T follicular helper cell (primary cell): ENCODE data around the gene APOBEC3C.
"Not testable (repeated sequence)": the region's sequence is repeated elsewhere in the genome, so short reads cannot be mapped to it uniquely, and the experiment has no call there.

Experiments
- DNase-seq: peaks from one replicate; pipeline ENCODE4 v3.0.0-alpha.2; 2020; ENCODE audit warnings: low read depth

The APOBEC3C gene

DNA sequence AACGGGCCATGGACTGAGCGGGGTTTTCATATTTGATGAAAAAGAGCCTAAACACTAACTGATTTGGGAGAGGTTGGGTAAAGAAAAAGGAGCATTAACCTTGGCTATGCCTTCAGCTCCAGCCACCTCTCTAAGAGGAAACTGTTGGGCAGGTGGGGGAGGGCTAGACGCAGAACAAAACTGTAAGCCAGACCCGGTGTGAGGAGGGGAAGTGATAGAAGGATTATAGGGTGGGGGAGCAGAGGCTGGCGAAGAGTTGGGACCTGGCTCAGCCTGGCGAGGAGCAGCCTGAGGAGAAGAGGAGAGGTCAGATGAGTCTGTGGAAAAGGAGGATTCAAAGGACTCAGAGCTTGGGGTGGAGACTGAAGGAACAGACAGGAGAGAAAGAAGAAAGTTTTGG, 47.2 kb downstream of the APOBEC3C start:
- not testable (repeated sequence) for DNase-seq

DNA sequence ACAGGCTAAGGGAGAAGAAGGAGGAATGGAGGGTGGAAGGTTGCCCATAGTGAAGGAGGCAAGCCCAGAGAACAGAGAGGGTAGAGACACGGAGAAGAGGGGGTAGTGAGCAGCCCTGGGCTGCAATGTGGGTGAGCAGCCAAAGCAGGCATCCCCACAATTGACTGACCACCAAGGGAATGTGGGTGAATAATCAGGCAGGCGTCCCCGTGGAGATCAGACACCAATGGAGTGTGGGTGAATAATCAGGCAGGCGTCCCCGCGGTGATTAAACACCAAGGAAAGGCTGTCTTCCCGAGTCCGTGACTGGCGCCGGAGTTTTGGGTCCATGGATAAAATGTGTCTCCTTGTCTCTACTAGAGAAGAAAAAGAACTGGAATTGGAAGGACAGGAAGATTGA, 47.9 kb downstream of the APOBEC3C start:
- DNase-seq: not testable (repeated sequence)

GRCh38 chr22:39063904-39064303, 49.8 kb downstream of the APOBEC3C start:
- DNase-seq: not testable (repeated sequence)

GRCh38 chr22:39066442-39067276, 52.6 kb downstream of the APOBEC3C start:
- DNase-seq: not testable (repeated sequence)

GRCh38 chr22:39068033-39068785, 54.2 kb downstream of the APOBEC3C start:
- no peak for DNase-seq
